Astrocyte (in vitro differentiated cells and primary cell): ENCODE results near the gene KIAA1328.

Experiments
- EZH2 ChIP-seq: IDR thresholded peaks from 2 replicates; pipeline ENCODE4 v1.6.1; 2012; ENCODE audit warnings: mild to moderate bottlenecking, low read length, inconsistent platforms; ENCODE audit not compliant: insufficient read depth
- TF ChIP-seq, protein P1 (sequence below): IDR thresholded peaks from 2 replicates; pipeline ENCODE4 v1.5.1; 2011; ENCODE audit warnings: low read depth, mild to moderate bottlenecking, inconsistent platforms, low read length, moderate library complexity; ENCODE audit not compliant: insufficient read depth

DNA sequence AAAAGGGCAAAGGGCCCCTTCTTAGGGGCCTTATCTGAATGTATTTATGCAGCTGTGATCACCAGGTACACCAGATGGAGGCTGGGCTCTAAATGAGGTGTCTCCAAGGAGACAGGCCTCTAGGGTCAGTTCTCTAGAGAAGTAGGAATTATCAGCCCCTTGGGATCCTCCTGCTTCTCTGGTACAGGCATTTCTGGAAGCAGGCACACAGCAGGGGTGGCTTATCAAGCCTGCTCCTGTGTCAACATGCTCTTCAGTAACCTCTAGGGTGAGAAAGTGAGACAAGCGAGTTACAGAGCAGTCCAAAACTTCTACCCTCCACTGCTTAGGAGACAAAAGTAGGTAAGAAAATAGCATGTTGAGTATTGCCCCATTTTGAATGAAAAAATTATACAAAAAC is 13.9 kb upstream of the KIAA1328 start:
- TF ChIP-seq, protein P1, sequence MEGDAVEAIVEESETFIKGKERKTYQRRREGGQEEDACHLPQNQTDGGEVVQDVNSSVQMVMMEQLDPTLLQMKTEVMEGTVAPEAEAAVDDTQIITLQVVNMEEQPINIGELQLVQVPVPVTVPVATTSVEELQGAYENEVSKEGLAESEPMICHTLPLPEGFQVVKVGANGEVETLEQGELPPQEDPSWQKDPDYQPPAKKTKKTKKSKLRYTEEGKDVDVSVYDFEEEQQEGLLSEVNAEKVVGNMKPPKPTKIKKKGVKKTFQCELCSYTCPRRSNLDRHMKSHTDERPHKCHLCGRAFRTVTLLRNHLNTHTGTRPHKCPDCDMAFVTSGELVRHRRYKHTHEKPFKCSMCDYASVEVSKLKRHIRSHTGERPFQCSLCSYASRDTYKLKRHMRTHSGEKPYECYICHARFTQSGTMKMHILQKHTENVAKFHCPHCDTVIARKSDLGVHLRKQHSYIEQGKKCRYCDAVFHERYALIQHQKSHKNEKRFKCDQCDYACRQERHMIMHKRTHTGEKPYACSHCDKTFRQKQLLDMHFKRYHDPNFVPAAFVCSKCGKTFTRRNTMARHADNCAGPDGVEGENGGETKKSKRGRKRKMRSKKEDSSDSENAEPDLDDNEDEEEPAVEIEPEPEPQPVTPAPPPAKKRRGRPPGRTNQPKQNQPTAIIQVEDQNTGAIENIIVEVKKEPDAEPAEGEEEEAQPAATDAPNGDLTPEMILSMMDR: no peak
- TF ChIP-seq EZH2: no peak
